Caco-2 (cell line): ENCODE results near the gene ARHGAP4. TPM values are rescaled to one million over a fixed set of nuclear protein-coding genes. Genes with fewer than 3 reads are reported as not detected.
A peak's percentile ranks its signal among the peaks of the same experiment; 100 is the strongest.

Source experiments
- Bru-seq: library from RNA; stranded (reverse); fragments of 400-500 nt; gene quantifications from one replicate; lab custom pipeline; 2021; lab: Mats Ljungman, UMichigan
- BruChase-seq, 2 experiments: library from RNA; stranded (reverse); fragments of 400-500 nt; gene quantifications; one replicate each; lab custom pipeline; 2021; lab: Mats Ljungman, UMichigan
- BruUV-seq: library from RNA; stranded (reverse); fragments of 400-500 nt; replicated peaks from 2 replicates; lab custom pipeline; 2021; lab: Mats Ljungman, UMichigan
- CTCF ChIA-PET: fragments of 300-600 bp; sonication (Branson Sonifier 250); formaldehyde crosslinking; loops from one replicate; lab custom pipeline; 2022; ENCODE audit warnings: antibody characterized with exemption; lab: Charles Lee
- POLR2A ChIA-PET: fragments of 300-600 bp; sonication (Branson Sonifier 250); formaldehyde crosslinking; loops from one replicate; lab custom pipeline; 2022; ENCODE audit warnings: antibody characterized with exemption; lab: Charles Lee
- DNase-seq, 2 experiments: peaks; one replicate each; pipeline versions ENCODE4 v3.0.0 to v3.0.0-alpha.2; 2020 to 2022
- H3K27me3 ChIP-seq: replicated peaks from 2 replicates; pipeline ENCODE4 v1.6.0; 2011; ENCODE audit warnings: low read length; ENCODE audit not compliant: control insufficient read depth, insufficient read depth
- H3K36me3 ChIP-seq: 2 replicates; pipeline ENCODE4 v1.5.1; 2011; ENCODE audit warnings: low read length; ENCODE audit not compliant: control insufficient read depth, insufficient read depth
- H3K4me1 ChIP-seq: fragments of 250-450 bp; sonication (Bioruptor Pico); 2 replicates; pipeline ENCODE4 v1.5.1; 2020; ENCODE audit warnings: mild to moderate bottlenecking
- H3K4me3 ChIP-seq: 2 replicates; pipeline ENCODE4 v1.5.1; 2011; ENCODE audit warnings: low read depth, mild to moderate bottlenecking, control low read depth, low read length
- H3K9me3 ChIP-seq: fragments of 250-450 bp; sonication (Bioruptor Pico); 2 replicates; pipeline ENCODE4 v1.5.1; 2020; ENCODE audit warnings: mild to moderate bottlenecking, moderate library complexity
- H3K27ac Mint-ChIP-seq: one replicate; pipeline ENCODE4 v1.8.0; 2022; ENCODE audit warnings: mixed read lengths; ENCODE audit not compliant: unreplicated experiment
- H3K27me3 Mint-ChIP-seq: one replicate; pipeline ENCODE4 v1.8.0; 2022; ENCODE audit warnings: mixed read lengths; ENCODE audit not compliant: insufficient read depth, unreplicated experiment
- H3K36me3 Mint-ChIP-seq: one replicate; pipeline ENCODE4 v1.8.0; 2022; ENCODE audit warnings: mild to moderate bottlenecking, mixed read lengths; ENCODE audit not compliant: insufficient read depth, unreplicated experiment
- H3K4me1 Mint-ChIP-seq: one replicate; pipeline ENCODE4 v1.8.0; 2022; ENCODE audit warnings: low read depth, mixed read lengths; ENCODE audit not compliant: unreplicated experiment
- H3K4me3 Mint-ChIP-seq: one replicate; pipeline ENCODE4 v1.8.0; 2022; ENCODE audit warnings: mild to moderate bottlenecking, moderate library complexity, mixed read lengths; ENCODE audit not compliant: unreplicated experiment
- H3K9me3 Mint-ChIP-seq: one replicate; pipeline ENCODE4 v1.8.0; 2022; ENCODE audit warnings: mixed read lengths; ENCODE audit not compliant: unreplicated experiment
- CTCF ChIP-seq, 2 experiments: fragments of 200-600 bp in 1 of 2; IDR thresholded peaks; 1 replicate in 1 of 2; 2 replicates in 1 of 2; pipeline versions ENCODE4 v1.5.1 to v1.8.0; 2011 to 2022; ENCODE audit warnings: antibody characterized with exemption in 1 of 2, control low read depth in 1 of 2, inconsistent platforms in 1 of 2, low read depth in 1 of 2, low read length in 1 of 2, mild to moderate bottlenecking in 1 of 2, moderate library complexity in 1 of 2; ENCODE audit not compliant: insufficient read depth in 1 of 2, severe bottlenecking in 1 of 2, unreplicated experiment in 1 of 2
- intact Hi-C: fragments of 100-400 bp; cut with micrococcal nuclease; formaldehyde crosslinking; loops from one replicate; pipeline ENCODE4 v1.10.0; 2022; ENCODE audit not compliant: unreplicated experiment
- long read RNA-seq: library from polyadenylated mRNA; stranded (forward); transcript quantifications from one replicate; pipeline ENCODE4 v2.0.0, GENCODE V29; 2022
- total RNA-seq: library from RNA; stranded (reverse); gene quantifications from 2 replicates; pipeline ENCODE4 v1.2.3, GENCODE V29; 2022

Gene ARHGAP4
- total RNA-seq = 13.0 and 15.7 TPM in 2 replicates
- Bru-seq, nascent RNA = percentile 43 among the genes with signal in this experiment
- BruChase-seq, experiment 1, labeled RNA remaining after a 2-hour chase = percentile 43 among the genes with signal in this experiment
- BruChase-seq, experiment 2, labeled RNA remaining after a 6-hour chase = percentile 45 among the genes with signal in this experiment
- long read RNA-seq, transcript ARHGAP4-201 (22 exons, 3,235 nt) = major isoform, 6 of 18 reads
- long read RNA-seq, partial matches to known transcripts = 11 of 18 reads
- long read RNA-seq, other reads (novel, unspliced or antisense) = 1 of 18 reads

DNA sequence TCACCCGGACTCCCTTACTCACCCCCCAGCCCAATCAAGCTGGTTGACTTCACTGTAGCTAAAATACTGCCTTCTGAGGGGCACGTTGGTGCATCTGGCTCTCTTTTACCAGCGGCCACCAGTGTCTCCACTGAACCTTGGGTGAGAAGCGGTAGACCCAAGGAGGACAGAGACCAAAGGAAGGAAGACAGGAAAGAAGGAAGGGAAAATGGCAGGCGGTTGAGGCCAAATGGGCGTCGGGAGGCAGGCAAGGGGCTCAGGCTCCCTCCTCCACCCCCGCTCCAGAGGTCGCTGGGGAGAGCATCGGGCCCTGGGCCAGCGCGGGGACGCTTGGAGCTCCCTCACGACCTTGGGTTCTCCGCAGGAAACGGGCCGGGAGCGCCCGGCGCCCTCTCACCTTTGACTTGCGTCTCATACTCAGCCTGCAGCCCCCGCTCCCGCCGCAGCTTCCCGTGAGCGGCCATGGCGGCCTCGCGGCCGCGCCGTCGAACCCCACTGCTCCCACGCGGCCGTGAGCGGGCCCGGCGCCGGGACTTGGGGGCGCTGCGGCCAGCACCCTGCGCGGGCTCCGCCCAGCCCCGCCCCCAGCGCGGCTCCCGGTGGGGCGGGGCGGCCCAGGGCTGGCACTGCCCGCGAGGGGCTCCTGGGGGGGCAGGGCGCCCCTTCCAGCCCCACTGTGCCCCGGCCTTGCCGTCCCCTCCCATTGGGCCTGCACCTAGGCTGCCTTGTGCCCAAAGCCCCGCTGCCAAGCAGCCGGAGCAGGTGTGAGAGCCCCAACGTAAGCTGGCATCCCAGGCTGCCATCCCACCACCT lies at the start of gene ARHGAP4:
Gene ARHGAP4 (minus strand): TSS at position 526 of the 813 bp plus-strand sequence. CDS start 62 bp downstream, at position 464.
- Mint-ChIP-seq H3K36me3 (peaks cover 27% of the 10 kb centered on the region), H3K4me3 (peak within 1 kb of the TSS; percentile 74), H3K27me3 (no peaks in the 10 kb centered on the region), H3K9me3 (no peaks in the 10 kb centered on the region), H3K27ac (peak within 1 kb of the TSS; percentile 73), H3K4me1 (no peaks in the 10 kb centered on the region)
- BruUV-seq = no TSS peak
- H3K36me3 ChIP-seq = no peaks in the 10 kb centered on the region
- no peak for TF ChIP-seq CTCF (IDR thresholded peaks at IDR 0.05; ENCODE audit: insufficient read depth in 1 of 2, low read depth in 1 of 2, low read length in 1 of 2, severe bottlenecking in 1 of 2, unreplicated experiment in 1 of 2)
- DNase-seq = no peak
- H3K9me3 ChIP-seq = no peaks in the 10 kb centered on the region
- ChIA-PET POLR2A (interaction anchor here (0.6 to 1.0 kb wide), 2 partner anchors 9 to 19 kb away, joined by 3 to 4 read pairs; partner anchors contain the start of gene NAA10), CTCF (interaction anchor here (5.0 kb wide), 1 partner anchor 22 kb away, joined by 37 read pairs; no protein-coding TSS in a partner anchor)
- intact Hi-C loops = loop anchor here (10.0 kb wide), 1 partner anchor 131 kb away; the partner anchor contains the start of genes IDH3G and SSR4
- no peaks in the 10 kb centered on the region for H3K27me3 ChIP-seq
- peak within 1 kb of the TSS; percentile 42 for H3K4me3 ChIP-seq
- H3K4me1 ChIP-seq = peaks cover 8% of the 10 kb centered on the region; the same call in 1 of the 2 replicates

GRCh38 chrX:153974726-153975286 lies 48.7 kb upstream of the ARHGAP4 start:
- ChIA-PET POLR2A (no interaction called here), CTCF (no interaction called here)
- H3K27ac Mint-ChIP-seq = peak overlapping the region; percentile 88
- DNase-seq = no peak
- no peaks in the 10 kb centered on the region for H3K27me3 Mint-ChIP-seq
- Histone ChIP-seq H3K4me1 (0 out of 2 replicates have a peak, but pooled peaks cover 8% of the 10 kb centered on the region), H3K9me3 (no peaks in the 10 kb centered on the region), H3K36me3 (no peaks in the 10 kb centered on the region; the same call in 1 of the 2 replicates), H3K4me3 (no peak overlapping the region), H3K27me3 (no peaks in the 10 kb centered on the region)
- peak overlapping the region; percentile 31 for H3K4me3 Mint-ChIP-seq
- intact Hi-C loops = loop anchor here (10.0 kb wide), 1 partner anchor 400 kb away; the partner anchor contains the start of genes EMD and FLNA
- H3K9me3 Mint-ChIP-seq = no peaks in the 10 kb centered on the region
- H3K36me3 Mint-ChIP-seq = peaks cover 19% of the 10 kb centered on the region
- BruUV-seq = no TSS peak
- peaks cover 8% of the 10 kb centered on the region for H3K4me1 Mint-ChIP-seq
- TF ChIP-seq CTCF (IDR thresholded peaks at IDR 0.05; ENCODE audit: insufficient read depth in 1 of 2, low read depth in 1 of 2, low read length in 1 of 2, severe bottlenecking in 1 of 2, unreplicated experiment in 1 of 2) = no peak
